ENCODE data around the gene NKG7.

Gene NKG7

DNA sequence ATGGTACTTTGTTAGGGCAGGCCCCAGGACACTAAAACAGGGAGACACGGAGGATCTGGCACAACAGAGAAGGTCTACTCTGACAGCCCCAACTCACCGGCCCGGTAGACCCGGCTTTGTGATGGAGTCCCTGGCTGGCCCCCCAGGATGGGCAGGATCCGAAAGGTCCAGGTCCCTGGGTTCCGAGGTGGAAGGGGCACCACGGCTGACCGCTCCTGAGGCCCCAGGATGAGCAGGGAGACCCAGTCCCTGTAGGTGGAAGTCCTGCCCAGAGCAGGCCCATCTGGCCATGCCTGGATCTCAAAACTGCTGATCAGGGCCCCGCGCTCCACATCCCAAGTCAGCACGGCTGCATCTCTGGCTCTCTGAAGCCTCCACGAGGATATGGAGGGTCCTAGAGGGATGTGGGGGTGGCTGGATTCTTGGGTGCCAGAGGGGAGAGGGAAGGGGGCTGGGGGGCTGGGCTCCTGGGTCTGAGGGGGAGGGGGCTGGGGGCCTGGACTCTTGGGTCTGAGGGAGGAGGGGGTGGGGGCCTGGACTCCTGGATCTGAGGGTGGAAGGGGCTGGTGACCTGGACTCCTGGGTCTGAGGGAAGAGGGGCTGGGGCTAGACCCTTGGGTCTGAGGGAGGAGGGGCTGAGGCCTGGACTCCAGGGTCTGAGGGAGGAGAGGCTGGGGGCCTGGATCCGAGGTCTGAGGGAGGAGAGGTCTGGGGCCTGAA lies 35.2 kb downstream of the NKG7 start:
- no peak for DNase-seq (ENCODE audit: low read depth)

DNA sequence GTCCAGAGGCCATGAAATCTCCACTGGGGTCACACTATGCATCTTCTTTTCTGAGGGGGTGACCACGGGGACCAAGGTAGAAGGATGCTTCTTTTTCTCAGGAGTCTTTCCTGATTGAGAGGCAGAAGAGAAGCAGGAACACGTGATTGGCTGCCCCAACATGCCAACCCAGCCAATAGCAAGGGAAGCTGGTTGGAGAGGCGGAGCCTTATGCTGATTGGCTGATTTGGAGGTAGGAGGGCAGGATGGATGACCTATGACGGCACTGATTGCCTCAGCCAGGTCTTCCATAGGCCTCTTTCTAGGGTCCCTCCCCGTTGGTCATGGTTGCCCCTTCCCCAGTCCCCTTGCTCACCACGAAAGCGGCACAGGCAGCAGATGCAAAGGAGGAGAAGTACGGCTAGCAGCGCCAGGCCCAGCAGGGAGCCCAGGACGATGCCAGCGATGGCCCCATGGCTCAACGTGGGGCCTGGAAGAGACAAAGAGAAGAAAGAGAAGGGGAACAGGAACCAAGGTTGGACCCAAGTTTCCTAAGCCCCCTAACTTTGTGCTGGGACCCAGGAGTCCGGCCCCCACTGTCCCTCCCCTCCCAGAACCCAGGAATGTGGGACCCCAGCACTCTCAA lies 38.5 kb downstream of the NKG7 start:
- DNase-seq (ENCODE audit: low read depth) = no peak

DNA sequence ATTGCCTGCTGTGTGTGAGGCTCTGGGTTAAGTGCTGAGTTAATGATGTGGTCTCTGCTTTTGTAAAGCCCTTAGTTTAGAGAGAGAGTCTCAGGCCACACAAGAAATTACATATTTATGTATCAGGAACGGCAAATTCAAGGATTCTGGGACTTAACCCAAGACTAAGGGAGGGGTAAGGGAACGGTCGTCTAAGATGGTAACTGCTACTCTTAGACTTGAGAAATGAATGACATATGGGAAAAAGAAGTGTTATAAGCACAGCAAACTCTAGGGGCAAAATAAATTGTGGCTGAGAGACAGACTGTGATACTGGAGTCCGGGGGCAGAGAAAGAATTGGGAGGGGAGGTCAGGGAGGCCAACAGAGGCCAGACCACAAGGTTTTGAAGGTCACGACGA lies 40.7 kb downstream of the NKG7 start:
- DNase-seq (ENCODE audit: low read depth) = no peak

DNA sequence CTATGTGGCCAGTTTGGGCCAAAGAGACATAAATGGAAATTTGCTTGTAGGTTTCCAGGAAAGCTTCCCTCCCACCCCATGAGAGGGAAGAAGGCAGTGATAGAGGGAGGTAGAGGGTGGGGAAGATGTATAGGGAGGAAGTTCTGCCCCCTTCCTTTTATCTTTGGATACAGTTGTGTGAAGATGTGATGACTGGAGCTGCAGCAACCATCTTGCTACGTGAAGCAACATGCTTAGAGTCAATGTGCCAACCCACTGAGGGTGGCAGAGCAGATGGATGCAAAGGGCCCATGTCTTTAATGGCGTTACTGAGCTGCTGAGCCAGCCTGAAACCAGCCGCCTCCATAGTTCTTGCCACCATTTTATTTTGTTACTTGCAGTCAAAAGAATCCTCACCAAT lies 41.3 kb downstream of the NKG7 start:
- no peak for DNase-seq (ENCODE audit: low read depth)

- DNase-seq (ENCODE audit: low read depth) = no peak
These were observed 42.1 kb downstream of the NKG7 start for GRCh38 chr19:51330366-51330765.

- DNase-seq (ENCODE audit: low read depth) = no peak
These were observed 43.0 kb downstream of the NKG7 start for GRCh38 chr19:51329411-51329810.

DNA sequence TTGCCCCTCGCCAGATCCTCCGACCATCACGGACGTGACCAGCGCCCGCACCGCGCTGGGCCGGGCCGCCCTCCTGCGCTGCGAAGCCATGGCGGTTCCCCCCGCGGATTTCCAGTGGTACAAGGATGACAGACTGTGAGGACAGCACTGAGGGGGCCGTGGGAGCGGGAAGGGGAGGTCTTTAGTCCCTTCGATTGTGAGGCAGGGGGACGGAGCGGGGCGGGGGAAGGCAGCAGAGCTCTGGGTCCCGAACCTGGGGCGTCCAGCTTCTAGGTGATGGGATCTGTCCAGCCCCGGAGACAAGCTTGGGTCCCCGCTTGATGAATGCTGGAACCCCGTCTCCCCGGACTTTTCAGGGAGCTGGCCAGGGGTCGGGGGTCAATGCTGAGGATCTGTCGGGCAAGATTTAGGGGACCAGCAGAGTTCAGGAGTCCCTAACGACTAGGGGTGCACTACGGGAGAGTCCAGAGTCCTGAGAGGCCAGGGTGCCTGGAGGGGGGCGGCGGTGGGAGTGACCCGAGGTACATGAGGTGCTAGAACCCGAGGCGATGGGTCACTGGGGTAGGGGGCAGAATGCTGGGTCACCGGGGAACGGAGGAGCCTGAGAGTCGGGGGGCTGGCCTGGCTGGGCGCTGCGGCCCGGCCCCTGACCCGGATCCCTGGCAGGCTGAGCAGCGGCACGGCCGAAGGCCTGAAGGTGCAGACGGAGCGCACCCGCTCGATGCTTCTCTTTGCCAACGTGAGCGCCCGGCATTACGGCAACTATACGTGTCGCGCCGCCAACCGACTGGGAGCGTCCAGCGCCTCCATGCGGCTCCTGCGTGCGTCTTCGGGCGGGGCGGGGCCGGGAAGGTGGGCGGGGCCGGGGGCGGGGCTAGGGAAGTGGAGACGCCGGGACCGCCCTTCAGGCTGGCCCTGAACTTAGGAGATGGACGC lies 45.1 kb downstream of the NKG7 start:
- DNase-seq (ENCODE audit: low read depth) = peak; percentile 57

DNA sequence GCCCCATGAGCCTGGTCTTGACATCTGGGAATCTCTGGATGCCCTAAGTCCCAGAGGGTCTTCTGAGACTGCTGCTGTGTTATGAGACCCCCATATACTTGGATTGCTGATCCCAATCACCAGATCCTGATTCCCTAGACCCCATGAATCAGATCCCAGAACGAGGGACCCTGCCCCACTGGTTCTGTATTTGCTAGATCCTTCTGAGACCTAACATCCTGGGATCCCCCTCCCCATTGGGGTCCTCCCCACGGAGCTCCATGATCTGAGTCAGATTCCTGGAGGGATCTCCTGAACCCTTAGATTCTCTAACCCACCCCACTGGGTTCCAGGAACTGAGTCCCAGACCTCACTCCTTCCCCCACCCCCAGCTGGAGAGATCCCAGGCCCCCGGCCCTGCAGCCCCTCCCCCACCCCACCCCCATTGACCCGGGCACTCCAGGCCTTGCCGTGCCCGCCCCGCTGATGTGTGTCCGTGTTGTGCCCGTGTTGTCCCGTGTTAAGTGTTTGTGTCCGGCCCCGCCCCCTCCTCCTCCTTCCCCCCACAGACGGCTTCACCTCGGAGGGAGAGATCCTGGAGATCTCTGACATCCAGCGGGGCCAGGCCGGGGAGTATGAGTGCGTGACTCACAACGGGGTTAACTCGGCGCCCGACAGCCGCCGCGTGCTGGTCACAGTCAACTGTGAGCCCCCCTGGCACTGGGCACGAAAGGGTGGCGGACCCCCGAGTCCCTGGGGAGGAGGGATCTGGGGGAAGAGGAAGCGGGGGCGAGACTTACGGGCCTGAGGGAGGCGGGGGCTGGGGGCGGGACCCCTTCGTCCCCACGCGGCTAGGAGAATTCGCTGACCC lies 46.0 kb downstream of the NKG7 start:
- DNase-seq (ENCODE audit: low read depth) = no peak

DNA sequence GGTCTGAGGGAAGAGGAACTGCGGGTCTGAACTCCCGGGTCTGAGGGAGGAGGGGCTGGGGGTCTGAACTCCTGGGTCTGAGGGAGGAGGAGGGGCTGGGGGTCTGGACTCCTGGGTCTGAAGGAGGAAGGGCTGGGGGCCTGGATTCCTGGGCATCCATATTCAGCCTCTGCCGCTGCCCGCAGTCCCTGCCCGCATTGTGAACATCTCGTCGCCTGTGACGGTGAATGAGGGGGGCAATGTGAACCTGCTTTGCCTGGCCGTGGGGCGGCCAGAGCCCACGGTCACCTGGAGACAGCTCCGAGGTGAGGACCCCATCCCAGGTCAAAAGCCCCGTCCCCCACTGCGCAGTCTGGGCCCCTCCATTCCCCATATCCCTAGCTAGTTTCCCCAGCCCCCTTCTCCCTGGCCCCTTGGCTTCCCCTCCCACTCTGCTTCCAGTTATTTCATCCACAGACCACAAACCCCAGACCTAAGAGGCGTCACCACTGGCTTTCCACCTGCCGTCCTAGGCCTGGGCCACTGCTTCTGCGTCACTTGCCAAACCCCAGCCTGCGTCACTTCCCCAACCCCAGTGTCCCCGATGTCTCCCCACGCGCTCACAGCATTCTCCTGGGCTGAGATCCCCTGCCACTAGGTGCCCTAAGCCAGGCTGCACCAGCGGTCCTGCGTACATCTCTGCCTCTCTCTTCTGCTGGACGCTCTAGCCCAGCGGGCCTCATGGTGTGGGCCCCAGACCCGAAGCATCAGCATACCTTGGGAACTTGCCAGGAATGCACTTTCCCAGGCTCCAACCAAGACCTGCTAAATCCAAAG lies 47.1 kb downstream of the NKG7 start:
- no peak for DNase-seq (ENCODE audit: low read depth)

- DNase-seq (ENCODE audit: low read depth) = no peak
These were observed 48.3 kb downstream of the NKG7 start for GRCh38 chr19:51324167-51324481.

DNA sequence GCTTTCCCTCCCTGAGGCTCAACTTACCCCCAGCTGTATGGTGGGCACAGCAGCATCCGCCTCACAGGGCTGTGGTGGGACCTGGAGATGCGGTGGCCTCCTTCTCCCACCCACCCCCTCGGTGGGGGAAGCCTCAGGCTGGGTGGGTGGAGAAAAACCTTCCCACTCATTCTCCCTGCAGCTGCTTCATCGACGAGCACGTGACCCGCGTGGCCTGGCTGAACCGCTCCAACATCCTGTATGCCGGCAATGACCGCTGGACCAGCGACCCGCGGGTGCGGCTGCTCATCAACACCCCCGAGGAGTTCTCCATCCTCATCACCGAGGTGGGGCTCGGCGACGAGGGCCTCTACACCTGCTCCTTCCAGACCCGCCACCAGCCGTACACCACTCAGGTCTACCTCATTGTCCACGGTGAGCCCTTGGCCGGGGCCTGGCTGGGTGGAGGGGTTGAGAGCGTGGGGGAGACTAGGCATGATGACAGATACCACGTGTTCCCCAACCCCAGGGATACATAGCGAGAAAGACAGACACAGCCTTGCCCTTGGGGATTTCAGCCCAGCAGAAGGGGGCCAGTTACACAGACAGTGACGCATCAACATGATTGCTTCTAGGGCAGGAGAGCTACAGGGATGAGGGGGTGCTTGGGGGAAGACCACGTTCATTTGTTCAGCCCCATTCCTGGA lies 48.8 kb downstream of the NKG7 start:
- DNase-seq (ENCODE audit: low read depth) = no peak

GRCh38 chr19:51321799-51322198 lies 50.7 kb downstream of the NKG7 start:
- DNase-seq (ENCODE audit: low read depth) = no peak

All from iris pigment epithelial cell (primary cell).